ENCODE data around the gene TENM4.

TENM4 gene

GRCh38 chr11:79147011-79147410, 293.8 kb downstream of the TENM4 start:
- no peak for DNase-seq (ENCODE audit: low read depth in 2 of 3, low spot score in 2 of 3)

GRCh38 chr11:79139900-79140299, 300.9 kb downstream of the TENM4 start:
- DNase-seq (ENCODE audit: low read depth in 2 of 3, low spot score in 2 of 3), result no peak

GRCh38 chr11:79129702-79130101, 311.1 kb downstream of the TENM4 start:
- DNase-seq (ENCODE audit: low read depth in 2 of 3, low spot score in 2 of 3), result no peak

- no peak for DNase-seq (ENCODE audit: low read depth in 2 of 3, low spot score in 2 of 3)
Observed at GRCh38 chr11:79128291-79128690, 312.5 kb downstream of the TENM4 start.

GRCh38 chr11:79122759-79123158, 318.1 kb downstream of the TENM4 start:
- DNase-seq (ENCODE audit: low read depth in 2 of 3, low spot score in 2 of 3), result no peak

GRCh38 chr11:79121351-79121750, 319.5 kb downstream of the TENM4 start:
- no peak for DNase-seq (ENCODE audit: low read depth in 2 of 3, low spot score in 2 of 3)

GRCh38 chr11:79119491-79120284, 321.1 kb downstream of the TENM4 start:
- no peak for DNase-seq (ENCODE audit: low read depth in 2 of 3, low spot score in 2 of 3)

- DNase-seq (ENCODE audit: low read depth in 2 of 3, low spot score in 2 of 3), result no peak
Observed at GRCh38 chr11:79117488-79117887, 323.3 kb downstream of the TENM4 start.

- no peak for DNase-seq (ENCODE audit: low read depth in 2 of 3, low spot score in 2 of 3)
Observed at GRCh38 chr11:79116600-79116999, 324.2 kb downstream of the TENM4 start.

- no peak for DNase-seq (ENCODE audit: low read depth in 2 of 3, low spot score in 2 of 3)
Observed at GRCh38 chr11:79113054-79113690, 327.7 kb downstream of the TENM4 start.

GRCh38 chr11:79110796-79111195, 330.0 kb downstream of the TENM4 start:
- DNase-seq (ENCODE audit: low read depth in 2 of 3, low spot score in 2 of 3), result no peak

- no peak for DNase-seq (ENCODE audit: low read depth in 2 of 3, low spot score in 2 of 3)
Observed at GRCh38 chr11:79110321-79110720, 330.5 kb downstream of the TENM4 start.

- no peak for DNase-seq (ENCODE audit: low read depth in 2 of 3, low spot score in 2 of 3)
Observed at GRCh38 chr11:79108851-79109250, 332.0 kb downstream of the TENM4 start.

GRCh38 chr11:79102840-79103239, 338.0 kb downstream of the TENM4 start:
- DNase-seq (ENCODE audit: low read depth in 2 of 3, low spot score in 2 of 3), result no peak

GRCh38 chr11:79101656-79102055, 339.2 kb downstream of the TENM4 start:
- DNase-seq (ENCODE audit: low read depth in 2 of 3, low spot score in 2 of 3), result no peak

GRCh38 chr11:79100093-79100910, 340.5 kb downstream of the TENM4 start:
- peak in 1 of 3 experiments; percentile 4 for DNase-seq (ENCODE audit: low read depth in 2 of 3, low spot score in 2 of 3)

- DNase-seq (ENCODE audit: low read depth in 2 of 3, low spot score in 2 of 3), result no peak
Observed at GRCh38 chr11:79098146-79098545, 342.7 kb downstream of the TENM4 start.

- no peak for DNase-seq (ENCODE audit: low read depth in 2 of 3, low spot score in 2 of 3)
Observed at GRCh38 chr11:79097246-79097875, 343.5 kb downstream of the TENM4 start.

- DNase-seq (ENCODE audit: low read depth in 2 of 3, low spot score in 2 of 3), result no peak
Observed at GRCh38 chr11:79095424-79095823, 345.4 kb downstream of the TENM4 start.

- DNase-seq (ENCODE audit: low read depth in 2 of 3, low spot score in 2 of 3), result no peak
Observed at GRCh38 chr11:79094616-79095015, 346.2 kb downstream of the TENM4 start.

GRCh38 chr11:79092791-79093353, 348.0 kb downstream of the TENM4 start:
- DNase-seq (ENCODE audit: low read depth in 2 of 3, low spot score in 2 of 3), result no peak

Data from activated CD8-positive, alpha-beta memory T cell treated with anti-CD3 and anti-CD28 coated beads for 48 hours (primary cell).